GM04503 (cell line): ENCODE results near the gene PRDM16.

Experiments used
- DNase-seq: peaks from one replicate; pipeline ENCODE4 v3.0.0-alpha.2; 2012; ENCODE audit warnings: low read depth

PRDM16 gene

GRCh38 chr1:3103967-3104677 is 35.1 kb downstream of the PRDM16 start:
- no peak for DNase-seq

- DNase-seq = no peak
Observed at GRCh38 chr1:3105167-3105863, 36.3 kb downstream of the PRDM16 start.

GRCh38 chr1:3106216-3106615 is 37.2 kb downstream of the PRDM16 start:
- DNase-seq = no peak

- no peak for DNase-seq
Observed at GRCh38 chr1:3107201-3107600, 38.2 kb downstream of the PRDM16 start.

- no peak for DNase-seq
Observed at GRCh38 chr1:3109355-3109754, 40.4 kb downstream of the PRDM16 start.

- no peak for DNase-seq
Observed at GRCh38 chr1:3111348-3112021, 42.5 kb downstream of the PRDM16 start.

- no peak for DNase-seq
Observed at GRCh38 chr1:3112526-3112925, 43.5 kb downstream of the PRDM16 start.

- DNase-seq = no peak
Observed at GRCh38 chr1:3113047-3113740, 44.2 kb downstream of the PRDM16 start.

GRCh38 chr1:3113741-3114056 is 44.7 kb downstream of the PRDM16 start:
- no peak for DNase-seq

- DNase-seq = no peak
Observed at GRCh38 chr1:3114131-3114744, 45.2 kb downstream of the PRDM16 start.

GRCh38 chr1:3114846-3115245 is 45.8 kb downstream of the PRDM16 start:
- no peak for DNase-seq

- no peak for DNase-seq
Observed at GRCh38 chr1:3115275-3116149, 46.5 kb downstream of the PRDM16 start.

- DNase-seq = no peak
Observed at GRCh38 chr1:3116150-3116510, 47.1 kb downstream of the PRDM16 start.

GRCh38 chr1:3116560-3116959 is 47.6 kb downstream of the PRDM16 start:
- no peak for DNase-seq

- no peak for DNase-seq
Observed at GRCh38 chr1:3117879-3118278, 48.9 kb downstream of the PRDM16 start.

- no peak for DNase-seq
Observed at GRCh38 chr1:3119061-3119460, 50.1 kb downstream of the PRDM16 start.

GRCh38 chr1:3119725-3120124 is 50.7 kb downstream of the PRDM16 start:
- no peak for DNase-seq

- no peak for DNase-seq
Observed at GRCh38 chr1:3120140-3120539, 51.1 kb downstream of the PRDM16 start.

- DNase-seq = no peak
Observed at GRCh38 chr1:3120994-3121393, 52.0 kb downstream of the PRDM16 start.

GRCh38 chr1:3121401-3122210 is 52.6 kb downstream of the PRDM16 start:
- DNase-seq = no peak

GRCh38 chr1:3122311-3122710 is 53.3 kb downstream of the PRDM16 start:
- no peak for DNase-seq
